ENCODE results near the gene EYA3.
A peak's percentile ranks its signal among the peaks of the same experiment; 100 is the strongest.

Gene EYA3

DNA sequence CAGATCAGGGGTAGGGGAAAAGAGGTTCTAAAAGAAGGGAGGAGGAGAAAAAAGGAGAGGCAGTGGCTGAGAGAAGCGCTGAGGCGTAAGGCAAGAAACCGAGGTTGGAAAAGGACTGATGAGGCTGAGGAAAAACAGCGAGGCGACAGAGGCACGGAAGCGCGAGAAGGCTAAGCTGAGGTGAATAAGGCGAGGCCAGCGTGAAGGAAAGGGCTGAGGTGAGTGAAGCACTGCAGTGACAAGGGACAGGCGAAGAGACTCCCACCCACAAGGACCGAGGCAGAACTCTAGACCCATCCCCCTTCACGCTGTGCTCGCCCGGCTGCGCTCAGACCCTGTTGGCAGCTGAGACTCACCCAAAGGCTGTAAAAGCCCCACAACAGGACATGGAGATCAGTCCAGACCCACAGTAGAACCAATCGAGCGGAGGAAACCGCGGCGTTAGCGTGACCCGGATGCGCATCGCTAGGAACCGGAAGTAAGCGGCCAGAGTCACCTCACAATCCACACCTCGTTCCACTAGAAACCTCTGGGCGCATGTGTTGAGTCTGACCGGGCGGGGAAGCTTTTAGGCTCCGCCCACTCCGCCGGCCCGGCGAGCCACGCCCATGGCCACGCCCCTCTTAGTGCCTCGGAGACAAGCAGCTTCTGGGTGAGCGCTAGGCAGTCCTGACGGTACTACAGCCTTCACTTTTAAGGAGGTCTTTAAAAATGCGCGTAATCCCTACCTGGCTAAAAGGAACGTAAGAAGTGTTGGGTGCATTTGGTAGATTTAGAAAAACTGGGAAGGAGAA, at the start of gene EYA3:
Gene EYA3, minus strand, starts transcription at position 443 of the 794 bp plus-strand sequence. CDS start 30,584 bp downstream, outside the sequence.
- peak; percentile 95 for DNase-seq (ENCODE audit: low read depth, low spot score)

DNA sequence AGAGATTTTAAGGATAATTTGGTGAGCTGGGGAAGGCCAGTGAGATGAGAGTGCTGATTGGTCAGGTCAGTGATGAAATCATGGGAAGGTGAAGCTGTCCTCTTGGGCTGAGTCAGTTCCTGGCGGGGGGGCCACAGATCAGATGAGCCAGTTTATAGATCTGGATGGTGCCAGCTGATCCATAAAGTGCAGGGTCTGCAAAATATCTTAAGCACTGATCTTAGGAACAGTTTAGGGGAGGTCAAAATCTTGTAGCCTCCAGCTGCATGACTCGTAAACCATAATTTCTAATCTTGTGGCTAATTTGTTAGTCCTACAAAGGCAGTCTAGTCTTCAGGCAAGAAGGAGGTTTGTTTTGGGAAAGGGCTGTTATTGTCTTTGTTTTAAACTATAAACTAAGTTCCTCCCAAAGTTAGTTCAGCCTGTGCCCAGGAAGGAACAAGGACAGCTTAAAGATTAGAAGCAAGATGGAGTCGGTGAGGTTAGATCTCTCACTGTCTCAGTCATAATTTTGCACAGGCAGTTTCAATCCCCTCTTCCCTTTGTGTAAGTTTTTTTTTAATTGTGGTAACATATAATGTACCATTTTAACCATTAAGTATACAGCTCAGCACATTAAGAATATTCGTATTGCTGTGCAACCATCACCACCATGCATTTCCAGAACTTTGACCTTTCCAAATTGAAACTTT, 48.7 kb upstream of the EYA3 start:
- no peak for DNase-seq (ENCODE audit: low read depth, low spot score)

DNA sequence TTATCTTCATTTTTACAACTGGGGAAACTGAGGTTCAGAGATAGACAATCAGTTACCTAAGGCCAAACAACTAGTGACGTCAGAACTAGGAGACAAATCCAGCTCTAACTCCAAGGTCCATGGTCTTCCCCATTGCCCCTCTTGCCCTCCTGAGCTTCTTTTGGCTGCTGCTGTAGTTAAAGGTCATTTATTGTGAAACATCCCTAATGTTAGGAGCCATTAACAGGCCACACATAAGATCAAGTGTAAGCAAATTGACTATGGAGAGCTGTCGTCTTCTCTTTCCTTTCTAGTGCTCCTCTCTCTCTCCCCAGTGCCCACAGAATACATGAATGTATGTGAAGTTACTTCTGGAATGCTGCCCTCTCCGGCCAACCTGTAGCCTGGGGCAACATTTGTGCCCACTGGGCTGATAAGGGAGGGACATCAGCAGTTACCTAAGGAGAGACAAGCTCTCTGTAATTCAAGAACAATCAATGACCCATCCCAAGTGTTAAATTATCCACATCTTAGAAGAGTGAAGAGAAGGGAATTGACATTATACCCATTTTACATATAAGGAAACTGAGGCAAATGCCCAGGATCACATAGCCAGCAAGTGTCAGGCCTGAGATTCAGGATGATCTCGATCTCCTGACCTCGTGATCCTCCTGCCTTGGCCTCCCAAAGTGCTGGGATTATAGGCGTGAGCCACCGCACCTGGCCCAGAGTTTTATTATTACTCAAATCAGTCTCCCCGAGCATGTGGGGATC, 47.9 kb upstream of the EYA3 start:
- no peak for DNase-seq (ENCODE audit: low read depth, low spot score)

GRCh38 chr1:28135371-28136168, 47.2 kb upstream of the EYA3 start:
- no peak for DNase-seq (ENCODE audit: low read depth, low spot score)

- DNase-seq (ENCODE audit: low read depth, low spot score) = no peak
Observed at GRCh38 chr1:28134651-28135207, 46.3 kb upstream of the EYA3 start.

- DNase-seq (ENCODE audit: low read depth, low spot score) = no peak
Observed at GRCh38 chr1:28132171-28133167, 44.1 kb upstream of the EYA3 start.

DNA sequence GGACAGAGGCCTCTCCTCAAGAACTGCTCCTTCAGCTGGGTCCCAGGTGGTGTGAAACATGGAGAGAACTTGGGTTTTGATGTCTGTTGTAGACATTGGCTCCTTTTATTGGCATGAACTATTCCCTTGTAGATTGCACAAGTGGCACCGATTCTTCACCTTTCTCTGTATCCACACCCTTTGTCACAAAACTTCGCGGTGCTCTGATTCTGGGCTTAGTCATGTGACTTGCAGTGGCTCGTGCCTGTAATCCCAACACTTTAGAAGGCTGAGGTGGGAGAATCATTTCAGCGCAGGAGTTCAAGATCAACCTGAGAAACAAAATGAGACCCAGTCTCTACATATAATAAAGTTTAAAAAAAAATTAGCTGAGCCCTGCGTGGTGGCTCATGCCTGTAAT, 42.5 kb upstream of the EYA3 start:
- no peak for DNase-seq (ENCODE audit: low read depth, low spot score)

- DNase-seq (ENCODE audit: low read depth, low spot score) = no peak
Observed at GRCh38 chr1:28129150-28129549, 40.7 kb upstream of the EYA3 start.

GRCh38 chr1:28127617-28128257, 39.3 kb upstream of the EYA3 start:
- no peak for DNase-seq (ENCODE audit: low read depth, low spot score)

GRCh38 chr1:28126783-28127490, 38.5 kb upstream of the EYA3 start:
- no peak for DNase-seq (ENCODE audit: low read depth, low spot score)

GRCh38 chr1:28126212-28126611, 37.8 kb upstream of the EYA3 start:
- no peak for DNase-seq (ENCODE audit: low read depth, low spot score)

GRCh38 chr1:28123461-28123961, 35.1 kb upstream of the EYA3 start:
- no peak for DNase-seq (ENCODE audit: low read depth, low spot score)

DNA sequence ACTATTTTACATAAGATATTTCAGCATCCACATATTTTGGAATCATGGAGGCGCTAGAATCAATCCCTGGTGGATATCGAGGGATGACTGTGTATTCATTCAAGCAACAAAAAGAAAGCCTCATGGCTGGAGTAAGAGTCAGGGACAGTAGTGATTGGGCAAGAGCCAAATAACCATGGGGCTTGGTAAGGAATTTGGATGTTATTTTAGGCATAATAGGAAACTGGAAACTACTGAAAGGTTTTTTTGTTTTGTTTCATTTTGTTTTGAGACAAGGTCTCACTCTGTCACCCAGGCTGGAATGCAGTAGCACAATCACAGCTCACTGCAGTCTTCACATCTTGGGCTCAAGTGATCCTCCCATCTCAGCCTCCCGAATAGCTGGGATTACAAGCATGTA, 33.8 kb upstream of the EYA3 start:
- DNase-seq (ENCODE audit: low read depth, low spot score) = no peak

DNA sequence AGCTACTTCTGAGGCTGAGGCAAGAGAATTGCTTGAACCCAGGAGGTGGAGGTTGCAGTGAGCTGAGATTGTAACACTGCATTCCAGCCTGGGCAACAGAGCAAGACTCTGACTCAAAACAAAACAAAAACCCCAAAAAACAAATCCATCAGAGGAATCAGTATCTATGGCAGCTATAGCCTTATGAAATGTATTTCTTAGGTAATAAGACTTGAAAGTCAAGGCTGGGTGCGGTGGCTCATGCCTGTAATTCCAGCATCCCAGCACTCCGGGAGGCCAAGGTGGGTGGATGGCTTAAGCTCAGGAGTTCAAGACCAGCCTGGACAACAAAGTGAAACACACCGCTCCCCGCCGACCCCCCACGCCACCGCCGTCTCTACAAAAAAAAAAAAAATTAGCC, 31.1 kb upstream of the EYA3 start:
- DNase-seq (ENCODE audit: low read depth, low spot score) = no peak

- DNase-seq (ENCODE audit: low read depth, low spot score) = no peak
Observed at GRCh38 chr1:28118640-28119307, 30.4 kb upstream of the EYA3 start.

- no peak for DNase-seq (ENCODE audit: low read depth, low spot score)
Observed at GRCh38 chr1:28115267-28115666, 26.9 kb upstream of the EYA3 start.

- DNase-seq (ENCODE audit: low read depth, low spot score) = no peak
Observed at GRCh38 chr1:28114844-28115243, 26.4 kb upstream of the EYA3 start.

GRCh38 chr1:28113242-28113572, 24.8 kb upstream of the EYA3 start:
- no peak for DNase-seq (ENCODE audit: low read depth, low spot score)

Measured in activated naive CD8-positive, alpha-beta T cell treated with anti-CD3 and anti-CD28 coated beads, Interleukin-2, amount 50 U/mL, for 16 hours (primary cell).